Loucy (cell line): ENCODE measurements around the gene CLMP.

Source experiments
- H2AFZ ChIP-seq: fragments of 200-600 bp; sonication (generic); 2 replicates; pipeline ENCODE4 v1.6.0; 2016; ENCODE audit warnings: antibody characterized with exemption, mild to moderate bottlenecking, low read length, moderate library complexity
- H3F3A ChIP-seq: fragments of 200-600 bp; 2 replicates; pipeline ENCODE4 v1.6.0; 2016; ENCODE audit warnings: antibody characterized with exemption, low read depth, mild to moderate bottlenecking
- H3K27me3 ChIP-seq: fragments of 200-600 bp; sonication (generic); 2 replicates; pipeline ENCODE4 v1.6.1; 2014; ENCODE audit warnings: low read length, mild to moderate bottlenecking; ENCODE audit not compliant: insufficient read depth, poor library complexity, severe bottlenecking
- H3K36me3 ChIP-seq: fragments of 200-600 bp; sonication (generic); 2 replicates; pipeline ENCODE4 v1.6.1; 2016; ENCODE audit warnings: low read length; ENCODE audit not compliant: insufficient read depth
- H3K4me1 ChIP-seq: fragments of 200-600 bp; sonication (generic); 2 replicates; pipeline ENCODE4 v1.5.1; 2014; ENCODE audit warnings: low read length, mild to moderate bottlenecking; ENCODE audit not compliant: insufficient read depth, poor library complexity, severe bottlenecking
- H3K4me2 ChIP-seq: fragments of 200-600 bp; sonication (generic); 2 replicates; pipeline ENCODE4 v1.6.0; 2014; ENCODE audit warnings: antibody characterized with exemption, low read length, low read depth, mild to moderate bottlenecking; ENCODE audit not compliant: poor library complexity, severe bottlenecking
- H3K4me3 ChIP-seq: fragments of 200-600 bp; sonication (generic); 2 replicates; pipeline ENCODE4 v1.5.1; 2014; ENCODE audit warnings: low read length, mild to moderate bottlenecking, mixed read lengths; ENCODE audit not compliant: poor library complexity, severe bottlenecking
- H3K79me2 ChIP-seq: fragments of 200-600 bp; sonication (generic); 2 replicates; pipeline ENCODE4 v1.6.1; 2014; ENCODE audit warnings: low read length; ENCODE audit not compliant: insufficient read depth
- H3K9ac ChIP-seq: fragments of 200-600 bp; sonication (generic); 2 replicates; pipeline ENCODE4 v1.6.0; 2014; ENCODE audit warnings: mild to moderate bottlenecking, low read depth, low read length, moderate library complexity; ENCODE audit not compliant: poor library complexity, severe bottlenecking
- H3K9me2 ChIP-seq: fragments of 200-600 bp; sonication (generic); replicated peaks from 2 replicates; pipeline ENCODE4 v1.6.1; 2016; ENCODE audit warnings: low read depth, low read length, mixed read lengths
- H3K9me3 ChIP-seq: fragments of 200-600 bp; sonication (generic); 2 replicates; pipeline ENCODE4 v1.6.1; 2014; ENCODE audit warnings: mild to moderate bottlenecking, antibody characterized with exemption, low read length, low read depth; ENCODE audit not compliant: insufficient read depth
- H4K20me1 ChIP-seq: fragments of 200-600 bp; sonication (generic); 2 replicates; pipeline ENCODE4 v1.6.0; 2014; ENCODE audit warnings: antibody characterized with exemption, low read length, mild to moderate bottlenecking; ENCODE audit not compliant: insufficient read depth, poor library complexity, severe bottlenecking
- CTCF ChIP-seq: fragments of 200-600 bp; sonication (generic); conservative IDR thresholded peaks from 2 replicates; pipeline ENCODE4 v1.5.1; 2014; ENCODE audit warnings: mild to moderate bottlenecking, antibody characterized with exemption, low read length
- EZH2phosphoT487 ChIP-seq: fragments of 200-600 bp; IDR thresholded peaks from 2 replicates; pipeline ENCODE4 v1.6.1; 2018; ENCODE audit warnings: antibody characterized with exemption, mild to moderate bottlenecking, moderate library complexity, borderline replicate concordance

Gene CLMP

GRCh38 chr11:123085497-123085896 lies 109.6 kb downstream of the CLMP start:
- Histone ChIP-seq H2AFZ (no peak overlapping the region), H3K9me3 (no peaks in the 10 kb centered on the region), H3K4me1 (no peaks in the 10 kb centered on the region), H3K4me3 (no peak overlapping the region), H3K27me3 (no peaks in the 10 kb centered on the region), H4K20me1 (no peaks in the 10 kb centered on the region), H3K4me2 (no peak overlapping the region), H3K9me2 (no peaks in the 10 kb centered on the region), H3K36me3 (no peaks in the 10 kb centered on the region), H3F3A (no peaks in the 10 kb centered on the region), H3K79me2 (no peaks in the 10 kb centered on the region), H3K9ac (no peak overlapping the region)
- no peak for TF ChIP-seq EZH2phosphoT487

- Histone ChIP-seq H3K9ac (no peak overlapping the region), H2AFZ (no peak overlapping the region), H3K9me3 (no peaks in the 10 kb centered on the region), H3K27me3 (no peaks in the 10 kb centered on the region), H3K9me2 (no peaks in the 10 kb centered on the region), H3F3A (no peaks in the 10 kb centered on the region), H3K36me3 (no peaks in the 10 kb centered on the region), H3K4me1 (no peaks in the 10 kb centered on the region), H3K79me2 (no peaks in the 10 kb centered on the region), H4K20me1 (no peaks in the 10 kb centered on the region), H3K4me3 (no peak overlapping the region), H3K4me2 (no peak overlapping the region)
- TF ChIP-seq CTCF (no peak), EZH2phosphoT487 (no peak)
These were observed 110.6 kb downstream of the CLMP start for GRCh38 chr11:123084454-123084853.

GRCh38 chr11:123083623-123084029 lies 111.4 kb downstream of the CLMP start:
- H2AFZ ChIP-seq: no peak overlapping the region
- H3K4me1 ChIP-seq: no peaks in the 10 kb centered on the region
- no peaks in the 10 kb centered on the region for H3K9me2 ChIP-seq
- no peaks in the 10 kb centered on the region for H3K79me2 ChIP-seq
- H3K9me3 ChIP-seq: no peaks in the 10 kb centered on the region
- H3K36me3 ChIP-seq: no peaks in the 10 kb centered on the region
- no peak overlapping the region for H3K4me2 ChIP-seq
- H3K4me3 ChIP-seq: no peak overlapping the region
- H3K27me3 ChIP-seq: no peaks in the 10 kb centered on the region
- no peaks in the 10 kb centered on the region for H3F3A ChIP-seq
- no peak for TF ChIP-seq CTCF
- no peak for TF ChIP-seq EZH2phosphoT487
- no peaks in the 10 kb centered on the region for H4K20me1 ChIP-seq
- H3K9ac ChIP-seq: no peak overlapping the region

GRCh38 chr11:123082977-123083376 lies 112.1 kb downstream of the CLMP start:
- no peaks in the 10 kb centered on the region for H3F3A ChIP-seq
- no peaks in the 10 kb centered on the region for H3K27me3 ChIP-seq
- no peak overlapping the region for H3K9ac ChIP-seq
- H3K79me2 ChIP-seq: no peaks in the 10 kb centered on the region
- H3K4me3 ChIP-seq: no peak overlapping the region
- no peaks in the 10 kb centered on the region for H3K9me2 ChIP-seq
- no peak overlapping the region for H2AFZ ChIP-seq
- no peak overlapping the region for H3K4me2 ChIP-seq
- TF ChIP-seq CTCF (no peak), EZH2phosphoT487 (no peak)
- H4K20me1 ChIP-seq: no peaks in the 10 kb centered on the region
- H3K4me1 ChIP-seq: no peaks in the 10 kb centered on the region
- H3K36me3 ChIP-seq: no peaks in the 10 kb centered on the region
- no peaks in the 10 kb centered on the region for H3K9me3 ChIP-seq
